A549 (cell line): ENCODE measurements around the gene PGM5.
"Not testable (repeated sequence)": the region's sequence is repeated elsewhere in the genome, so short reads cannot be mapped to it uniquely, and the experiment has no call there.

ENCODE experiments used
- POLR2A ChIP-seq: IDR thresholded peaks from 2 replicates; pipeline ENCODE4 v1.6.1; 2012; ENCODE audit warnings: mild to moderate bottlenecking, low read length
- SREBF2 ChIP-seq: fragments of 450-650 bp; IDR thresholded peaks from 2 replicates; pipeline ENCODE4 v1.6.1; 2014; ENCODE audit warnings: mild to moderate bottlenecking, moderate library complexity
- ZFP36 ChIP-seq: fragments of 450-650 bp; IDR thresholded peaks from 2 replicates; pipeline ENCODE4 v1.6.1; 2014; ENCODE audit warnings: borderline replicate concordance; ENCODE audit not compliant: partially characterized antibody
- TF ChIP-seq, protein P1 (sequence below): fragments of 450-650 bp; IDR thresholded peaks from 2 replicates; pipeline ENCODE4 v1.6.1; 2014; ENCODE audit warnings: antibody characterized with exemption

DNA sequence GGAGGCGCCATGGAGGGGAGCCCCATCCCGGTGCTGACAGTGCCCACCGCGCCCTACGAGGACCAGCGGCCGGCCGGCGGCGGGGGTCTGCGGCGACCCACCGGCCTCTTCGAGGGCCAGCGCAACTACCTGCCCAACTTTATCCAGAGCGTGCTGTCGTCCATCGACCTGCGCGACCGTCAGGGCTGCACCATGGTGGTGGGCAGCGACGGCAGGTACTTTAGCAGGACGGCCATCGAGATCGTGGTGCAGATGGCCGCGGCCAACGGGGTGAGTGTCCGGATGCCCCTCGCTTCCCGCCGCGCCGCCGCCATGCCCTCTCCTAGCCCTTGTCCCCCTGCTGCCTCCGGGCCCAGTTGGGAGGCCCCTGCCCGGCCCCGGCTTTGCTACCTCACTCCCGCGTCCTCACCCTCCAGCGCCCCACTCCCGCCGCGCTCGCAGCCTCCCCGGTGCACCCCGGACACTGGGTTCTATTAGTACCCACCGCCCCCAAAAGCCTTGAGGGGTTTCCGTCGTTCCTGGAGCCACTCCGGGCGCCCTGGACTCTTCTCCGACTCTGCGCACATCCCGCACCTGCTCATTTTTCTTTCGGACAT lies 806 bp downstream of the PGM5 start:
- not testable (repeated sequence) for TF ChIP-seq POLR2A, SREBF2, ZFP36
- TF ChIP-seq, protein P1, sequence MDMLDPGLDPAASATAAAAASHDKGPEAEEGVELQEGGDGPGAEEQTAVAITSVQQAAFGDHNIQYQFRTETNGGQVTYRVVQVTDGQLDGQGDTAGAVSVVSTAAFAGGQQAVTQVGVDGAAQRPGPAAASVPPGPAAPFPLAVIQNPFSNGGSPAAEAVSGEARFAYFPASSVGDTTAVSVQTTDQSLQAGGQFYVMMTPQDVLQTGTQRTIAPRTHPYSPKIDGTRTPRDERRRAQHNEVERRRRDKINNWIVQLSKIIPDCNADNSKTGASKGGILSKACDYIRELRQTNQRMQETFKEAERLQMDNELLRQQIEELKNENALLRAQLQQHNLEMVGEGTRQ: not testable (repeated sequence)
